ENCODE results near the gene TMEM72. TPM values are rescaled to one million over a fixed set of nuclear protein-coding genes. Genes with fewer than 3 reads are reported as not detected.

The TMEM72 gene
- total RNA-seq, 1 experiment from 2014 or later = not detected

GRCh38 chr10:44958196-44958897, 47.2 kb downstream of the TMEM72 start:
- peak overlapping the region; percentile 75 to 92 for H3K4me3 ChIP-seq (replicated peaks in 1 of 2; ENCODE audit: low read depth in 1 of 2, low read length in 2 of 2)
- H4K20me1 ChIP-seq (ENCODE audit: insufficient read depth) = no peaks in the 10 kb centered on the region
- no peak overlapping the region for H3K27ac ChIP-seq (ENCODE audit: low read depth, low read length)
- intact Hi-C loops (cut with micrococcal nuclease) = no loop called here
- no peaks in the 10 kb centered on the region for H3K9me2 ChIP-seq (ENCODE audit: insufficient read depth)
- peak overlapping the region; percentile 98 for H3K4me2 ChIP-seq (ENCODE audit: low read length)
- H3K9ac ChIP-seq (ENCODE audit: low read length) = peak overlapping the region; percentile 79
- POLR2A ChIA-PET = no interaction called here
- no peak for DNase-seq (ENCODE audit: low read depth, low spot score)
- H2AFZ ChIP-seq (ENCODE audit: low read depth, low read length, poor library complexity, severe bottlenecking) = no peak overlapping the region
- CTCF ChIA-PET = interaction anchor here (1.7 kb wide), 1 partner anchor 26 kb away, joined by 4 read pairs; no protein-coding TSS in a partner anchor
- H3K4me1 ChIP-seq (ENCODE audit: control insufficient read depth in 1 of 2, insufficient read depth in 2 of 2, low read length in 2 of 2) = peaks cover 3 to 17% of the 10 kb centered on the region in 2 experiments; a peak in 3 of 4 replicates
- no peaks in the 10 kb centered on the region for H3K27me3 ChIP-seq (ENCODE audit: insufficient read depth, low read length)
- H3K79me2 ChIP-seq (ENCODE audit: insufficient read depth, low read length) = no peaks in the 10 kb centered on the region
- no TSS peak for BruUV-seq (replicated peaks)
- no peaks in the 10 kb centered on the region for H3K9me3 ChIP-seq (ENCODE audit: control insufficient read depth in 1 of 2, insufficient read depth in 1 of 2, low read depth in 1 of 2, low read length in 2 of 2)
- ATAC-seq = no peak
- RAD21 ChIA-PET (ENCODE audit: low non-redundant PET in 1 of 2, low total read pairs in 2 of 2, uncharacterized antibody in 2 of 2, unreplicated experiment in 2 of 2) = no interaction called here
- H3K36me3 ChIP-seq (ENCODE audit: control insufficient read depth in 1 of 2, insufficient read depth in 2 of 2, low read length in 2 of 2) = no peaks in the 10 kb centered on the region
- no peak for TF ChIP-seq YY1 (IDR thresholded peaks at IDR 0.05; ENCODE audit: extremely low read depth, insufficient replicate concordance, low read depth, low read length)
- no peak for TF ChIP-seq EZH2 (IDR thresholded peaks at IDR 0.05)
- no peak for TF ChIP-seq FOSL1 (IDR thresholded peaks at IDR 0.05; ENCODE audit: low read depth)
- TF ChIP-seq ATF3 (IDR thresholded peaks at IDR 0.05) = no peak
- no peak for TF ChIP-seq SRF (IDR thresholded peaks at IDR 0.05; ENCODE audit: low read depth)
- no peak for TF ChIP-seq POLR2AphosphoS5 (IDR thresholded peaks at IDR 0.05; ENCODE audit: low read depth, low read length)
- TF ChIP-seq ELF1 (IDR thresholded peaks at IDR 0.05; ENCODE audit: borderline replicate concordance, low read depth) = no peak
- no peak for TF ChIP-seq TCF7L2 (IDR thresholded peaks at IDR 0.05; ENCODE audit: borderline replicate concordance, extremely low read depth, insufficient read depth, insufficient read length)
- TF ChIP-seq EGR1 (IDR thresholded peaks at IDR 0.05; ENCODE audit: low read depth) = no peak
- TF ChIP-seq SIN3A (IDR thresholded peaks at IDR 0.05; ENCODE audit: low read depth) = no peak
- no peak for TF ChIP-seq EZH2phosphoT487 (IDR thresholded peaks at IDR 0.05; ENCODE audit: borderline replicate concordance)
- TF ChIP-seq, protein P1, sequence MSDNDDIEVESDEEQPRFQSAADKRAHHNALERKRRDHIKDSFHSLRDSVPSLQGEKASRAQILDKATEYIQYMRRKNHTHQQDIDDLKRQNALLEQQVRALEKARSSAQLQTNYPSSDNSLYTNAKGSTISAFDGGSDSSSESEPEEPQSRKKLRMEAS (IDR thresholded peaks at IDR 0.05) = no peak
- no peak for TF ChIP-seq CEBPB (IDR thresholded peaks at IDR 0.05; ENCODE audit: low read depth)

All from HCT116 (cell line).